Measurements from ENCODE around the gene PTPRG.

The PTPRG gene

GRCh38 chr3:61616586-61616985 lies 55.2 kb downstream of the PTPRG start:
- Histone ChIP-seq H3K4me3 (ENCODE audit: low read depth, low read length) (no peak overlapping the region), H3K27me3 (ENCODE audit: control insufficient read depth, insufficient read depth, low read length) (no peaks in the 10 kb centered on the region), H3K36me3 (ENCODE audit: control insufficient read depth, insufficient read depth, low read length) (no peaks in the 10 kb centered on the region), H3K4me1 (peaks cover 33% of the 10 kb centered on the region), H2AFZ (peak overlapping the region; percentile 47), H3K9me3 (ENCODE audit: control insufficient read depth, low read length) (no peaks in the 10 kb centered on the region), H3K79me2 (peaks cover 41% of the 10 kb centered on the region), H3K27ac (peak overlapping the region; percentile 60), H3K4me2 (ENCODE audit: low read length) (no peak overlapping the region), H3K9ac (no peak overlapping the region)
- TF ChIP-seq CTCF (IDR thresholded peaks at IDR 0.05): no peak

GRCh38 chr3:61617041-61617440 lies 55.7 kb downstream of the PTPRG start:
- H3K27ac ChIP-seq: peak overlapping the region; percentile 60
- peaks cover 42% of the 10 kb centered on the region for H3K79me2 ChIP-seq

GRCh38 chr3:61617651-61618050 lies 56.3 kb downstream of the PTPRG start:
- Histone ChIP-seq H3K27ac (peak overlapping the region; percentile 60), H3K9ac (no peak overlapping the region), H2AFZ (peak overlapping the region; percentile 47), H3K4me2 (ENCODE audit: low read length) (no peak overlapping the region), H3K9me3 (ENCODE audit: control insufficient read depth, low read length) (no peaks in the 10 kb centered on the region), H3K79me2 (peaks cover 43% of the 10 kb centered on the region), H3K4me3 (ENCODE audit: low read depth, low read length) (no peak overlapping the region), H3K4me1 (peaks cover 30% of the 10 kb centered on the region), H3K27me3 (ENCODE audit: control insufficient read depth, insufficient read depth, low read length) (no peaks in the 10 kb centered on the region), H3K36me3 (ENCODE audit: control insufficient read depth, insufficient read depth, low read length) (no peaks in the 10 kb centered on the region)
- TF ChIP-seq CTCF (IDR thresholded peaks at IDR 0.05): no peak

More at GRCh38 chr3:61617041-61617440, 55.7 kb downstream of the PTPRG start:
- no peaks in the 10 kb centered on the region for H3K9me3 ChIP-seq (ENCODE audit: control insufficient read depth, low read length)
- no peaks in the 10 kb centered on the region for H3K27me3 ChIP-seq (ENCODE audit: control insufficient read depth, insufficient read depth, low read length)
- peaks cover 32% of the 10 kb centered on the region for H3K4me1 ChIP-seq
- H3K4me3 ChIP-seq (ENCODE audit: low read depth, low read length): no peak overlapping the region
- H3K36me3 ChIP-seq (ENCODE audit: control insufficient read depth, insufficient read depth, low read length): no peaks in the 10 kb centered on the region
- no peak overlapping the region for H3K4me2 ChIP-seq (ENCODE audit: low read length)
- no peak overlapping the region for H3K9ac ChIP-seq
- no peak for TF ChIP-seq CTCF (IDR thresholded peaks at IDR 0.05)
- peak overlapping the region; percentile 47 for H2AFZ ChIP-seq

GRCh38 chr3:61618231-61618630 lies 56.9 kb downstream of the PTPRG start:
- H3K79me2 ChIP-seq: peaks cover 48% of the 10 kb centered on the region
- no peak overlapping the region for H2AFZ ChIP-seq
- peaks cover 34% of the 10 kb centered on the region for H3K4me1 ChIP-seq
- H3K27ac ChIP-seq: no peak overlapping the region
- TF ChIP-seq CTCF (IDR thresholded peaks at IDR 0.05): no peak
- H3K36me3 ChIP-seq (ENCODE audit: control insufficient read depth, insufficient read depth, low read length): no peaks in the 10 kb centered on the region
- no peak overlapping the region for H3K9ac ChIP-seq
- H3K9me3 ChIP-seq (ENCODE audit: control insufficient read depth, low read length): no peaks in the 10 kb centered on the region
- no peak overlapping the region for H3K4me2 ChIP-seq (ENCODE audit: low read length)
- no peaks in the 10 kb centered on the region for H3K27me3 ChIP-seq (ENCODE audit: control insufficient read depth, insufficient read depth, low read length)
- H3K4me3 ChIP-seq (ENCODE audit: low read depth, low read length): no peak overlapping the region

- Histone ChIP-seq H3K4me3 (ENCODE audit: low read depth, low read length) (no peak overlapping the region), H3K79me2 (peaks cover 48% of the 10 kb centered on the region), H3K27me3 (ENCODE audit: control insufficient read depth, insufficient read depth, low read length) (no peaks in the 10 kb centered on the region), H3K36me3 (ENCODE audit: control insufficient read depth, insufficient read depth, low read length) (no peaks in the 10 kb centered on the region), H3K4me2 (ENCODE audit: low read length) (no peak overlapping the region), H3K27ac (no peak overlapping the region), H3K4me1 (peaks cover 34% of the 10 kb centered on the region), H3K9ac (no peak overlapping the region), H3K9me3 (ENCODE audit: control insufficient read depth, low read length) (no peaks in the 10 kb centered on the region), H2AFZ (no peak overlapping the region)
- no peak for TF ChIP-seq CTCF (IDR thresholded peaks at IDR 0.05)
These were observed 57.5 kb downstream of the PTPRG start for GRCh38 chr3:61618871-61619270.

Data from parathyroid adenoma (tissue), 2 donors.